Measurements from ENCODE around the gene PLXNA2.

GRCh38 chr1:208061118-208061517, 183.1 kb downstream of the PLXNA2 start:
- TF ChIP-seq CTCF (IDR thresholded peaks at IDR 0.05) = no peak
- no peak for TF ChIP-seq EZH2 (IDR thresholded peaks at IDR 0.05; ENCODE audit: borderline replicate concordance, insufficient read depth, low read depth, low read length, poor library complexity, severe bottlenecking)
